Ovary (tissue), 3 donors: ENCODE data around the gene CDK16.

Experiments used
- POLR2A ChIP-seq: fragments of 450-650 bp; IDR thresholded peaks from one replicate; pipeline ENCODE4 v1.6.1; 2017; ENCODE audit warnings: antibody characterized with exemption, mild to moderate bottlenecking, moderate library complexity
- TF ChIP-seq, protein P1 (sequence below), 3 donors: fragments of 450-650 bp in 2 of 3; fragments of 200-600 bp in 1 of 3; IDR thresholded peaks; one replicate each; pipeline versions ENCODE4 v1.5.1 to v1.8.0; 2016 to 2022; ENCODE audit warnings: antibody characterized with exemption in 3 of 3, mild to moderate bottlenecking in 1 of 3
- donor health status: DM: no; HTN: no; CAD: no.

DNA sequence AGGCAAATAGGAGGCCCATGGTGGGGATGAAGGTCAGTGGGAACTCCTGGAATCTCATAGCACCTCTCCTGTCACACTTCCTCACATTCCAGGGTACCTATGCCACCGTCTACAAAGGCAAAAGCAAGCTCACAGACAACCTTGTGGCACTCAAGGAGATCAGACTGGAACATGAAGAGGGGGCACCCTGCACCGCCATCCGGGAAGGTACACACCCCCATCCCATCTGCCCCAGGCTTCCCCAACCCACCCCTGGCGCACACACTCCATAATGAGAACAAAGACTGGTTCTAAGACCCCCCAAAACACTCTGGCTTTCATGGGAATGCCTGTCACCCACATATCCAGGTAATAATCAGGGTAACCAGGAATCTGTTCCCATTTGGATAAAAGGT, 6.4 kb downstream of the CDK16 start:
- TF ChIP-seq, protein P1, sequence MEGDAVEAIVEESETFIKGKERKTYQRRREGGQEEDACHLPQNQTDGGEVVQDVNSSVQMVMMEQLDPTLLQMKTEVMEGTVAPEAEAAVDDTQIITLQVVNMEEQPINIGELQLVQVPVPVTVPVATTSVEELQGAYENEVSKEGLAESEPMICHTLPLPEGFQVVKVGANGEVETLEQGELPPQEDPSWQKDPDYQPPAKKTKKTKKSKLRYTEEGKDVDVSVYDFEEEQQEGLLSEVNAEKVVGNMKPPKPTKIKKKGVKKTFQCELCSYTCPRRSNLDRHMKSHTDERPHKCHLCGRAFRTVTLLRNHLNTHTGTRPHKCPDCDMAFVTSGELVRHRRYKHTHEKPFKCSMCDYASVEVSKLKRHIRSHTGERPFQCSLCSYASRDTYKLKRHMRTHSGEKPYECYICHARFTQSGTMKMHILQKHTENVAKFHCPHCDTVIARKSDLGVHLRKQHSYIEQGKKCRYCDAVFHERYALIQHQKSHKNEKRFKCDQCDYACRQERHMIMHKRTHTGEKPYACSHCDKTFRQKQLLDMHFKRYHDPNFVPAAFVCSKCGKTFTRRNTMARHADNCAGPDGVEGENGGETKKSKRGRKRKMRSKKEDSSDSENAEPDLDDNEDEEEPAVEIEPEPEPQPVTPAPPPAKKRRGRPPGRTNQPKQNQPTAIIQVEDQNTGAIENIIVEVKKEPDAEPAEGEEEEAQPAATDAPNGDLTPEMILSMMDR (IDR thresholded peaks at IDR 0.05) = no peak
- TF ChIP-seq POLR2A = no peak
